Measurements from ENCODE around the gene CES1.

GRCh38 chr16:55832773-55833691 is at the start of gene CES1:
- TF ChIP-seq CTCF (IDR thresholded peaks at IDR 0.05) (no peak), POLR2A (IDR thresholded peaks at IDR 0.05) (peak; percentile 92)

Data from right lobe of liver (tissue), 4 donors.